Tibial artery (tissue), 4 donors: ENCODE measurements around the gene PRR14L.
A peak's percentile ranks its signal among the peaks of the same experiment; 100 is the strongest.

Experiments
- DNase-seq, 2 donors: peaks; one replicate each; pipeline ENCODE4 v3.0.0-alpha.2; 2019
- H3K27ac ChIP-seq, 2 donors: fragments of 200-600 bp; sonication (generic) in 1 of 2; 1 replicate in 1 of 2; 2 replicates in 1 of 2; pipeline ENCODE4 v1.5.1; 2018 to 2019; ENCODE audit warnings: mild to moderate bottlenecking in 1 of 2
- H3K27me3 ChIP-seq, 2 donors: fragments of 200-600 bp; sonication (generic) in 1 of 2; one replicate each; pipeline versions ENCODE4 v1.5.1 to v1.6.0; 2016 to 2019
- H3K36me3 ChIP-seq, 3 donors: fragments of 200-600 bp; sonication (generic) in 2 of 3; one replicate each; pipeline ENCODE4 v1.5.1; 2016 to 2019; ENCODE audit warnings: mild to moderate bottlenecking in 2 of 3
- H3K4me1 ChIP-seq, 4 donors: fragments of 200-600 bp; sonication (generic) in 2 of 4; 1 replicate in 3 of 4; 2 replicates in 1 of 4; pipeline ENCODE4 v1.5.1; 2016 to 2019
- H3K4me3 ChIP-seq, 2 donors: fragments of 200-600 bp; sonication (generic) in 1 of 2; 1 replicate in 1 of 2; 2 replicates in 1 of 2; pipeline ENCODE4 v1.5.1; 2018 to 2019; ENCODE audit warnings: mild to moderate bottlenecking in 2 of 2
- H3K9me3 ChIP-seq, 3 donors: fragments of 200-600 bp; sonication (generic) in 1 of 3; one replicate each; pipeline ENCODE4 v1.5.1; 2016 to 2019
- intact Hi-C: fragments of 100-400 bp; cut with DNase I; formaldehyde crosslinking; loops from one replicate; pipeline ENCODE4 v1.15.0; 2023; ENCODE audit warnings: low total_unique reads
- TF ChIP-seq, protein P1 (sequence below), 2 experiments: fragments of 200-600 bp in 1 of 2; fragments of 450-650 bp in 1 of 2; IDR thresholded peaks; one replicate each; pipeline ENCODE4 v1.5.1; 2017 to 2019; ENCODE audit warnings: antibody characterized with exemption in 2 of 2, mild to moderate bottlenecking in 1 of 2, moderate library complexity in 1 of 2

The PRR14L gene

DNA sequence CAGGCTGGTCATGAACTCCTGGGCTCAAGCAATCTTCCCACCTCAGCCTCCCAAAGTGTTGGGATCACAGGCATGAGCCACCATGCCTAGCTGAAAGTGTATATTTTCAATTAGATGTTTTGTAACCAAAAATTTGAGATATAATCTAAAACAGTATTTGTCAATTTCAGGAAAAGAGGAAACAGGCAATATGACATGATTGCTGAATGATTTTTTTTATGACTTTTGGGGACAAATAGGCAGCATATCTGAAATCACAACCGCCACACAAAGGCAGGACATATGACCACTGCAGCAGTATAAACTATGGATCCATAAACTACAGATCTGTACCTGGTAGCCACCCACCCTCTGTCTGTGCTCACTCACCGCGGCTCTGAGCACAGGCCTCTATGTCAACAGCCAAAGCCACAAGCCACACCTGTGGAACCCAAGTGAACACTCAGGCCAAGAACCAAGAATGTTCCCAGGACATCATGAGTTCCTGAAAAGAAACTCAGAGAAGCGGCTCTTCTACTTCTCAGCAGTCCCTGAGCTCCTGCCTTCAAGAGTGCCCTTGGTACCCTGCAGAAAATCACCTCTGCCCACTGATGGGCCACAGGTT lies 110.4 kb downstream of the PRR14L start:
- H3K4me3 ChIP-seq = no peak overlapping the region
- no peak overlapping the region for H3K27ac ChIP-seq
- no peaks in the 10 kb centered on the region for H3K9me3 ChIP-seq
- H3K36me3 ChIP-seq = peaks cover 0 to 11% (median 0%) of the 10 kb centered on the region in 3 donors
- peaks cover 0 to 19% (median 4%) of the 10 kb centered on the region in 4 donors for H3K4me1 ChIP-seq
- no peak for DNase-seq
- TF ChIP-seq, protein P1, sequence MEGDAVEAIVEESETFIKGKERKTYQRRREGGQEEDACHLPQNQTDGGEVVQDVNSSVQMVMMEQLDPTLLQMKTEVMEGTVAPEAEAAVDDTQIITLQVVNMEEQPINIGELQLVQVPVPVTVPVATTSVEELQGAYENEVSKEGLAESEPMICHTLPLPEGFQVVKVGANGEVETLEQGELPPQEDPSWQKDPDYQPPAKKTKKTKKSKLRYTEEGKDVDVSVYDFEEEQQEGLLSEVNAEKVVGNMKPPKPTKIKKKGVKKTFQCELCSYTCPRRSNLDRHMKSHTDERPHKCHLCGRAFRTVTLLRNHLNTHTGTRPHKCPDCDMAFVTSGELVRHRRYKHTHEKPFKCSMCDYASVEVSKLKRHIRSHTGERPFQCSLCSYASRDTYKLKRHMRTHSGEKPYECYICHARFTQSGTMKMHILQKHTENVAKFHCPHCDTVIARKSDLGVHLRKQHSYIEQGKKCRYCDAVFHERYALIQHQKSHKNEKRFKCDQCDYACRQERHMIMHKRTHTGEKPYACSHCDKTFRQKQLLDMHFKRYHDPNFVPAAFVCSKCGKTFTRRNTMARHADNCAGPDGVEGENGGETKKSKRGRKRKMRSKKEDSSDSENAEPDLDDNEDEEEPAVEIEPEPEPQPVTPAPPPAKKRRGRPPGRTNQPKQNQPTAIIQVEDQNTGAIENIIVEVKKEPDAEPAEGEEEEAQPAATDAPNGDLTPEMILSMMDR (IDR thresholded peaks at IDR 0.05) = no peak
- no peaks in the 10 kb centered on the region for H3K27me3 ChIP-seq
- intact Hi-C loops = no loop called here

DNA sequence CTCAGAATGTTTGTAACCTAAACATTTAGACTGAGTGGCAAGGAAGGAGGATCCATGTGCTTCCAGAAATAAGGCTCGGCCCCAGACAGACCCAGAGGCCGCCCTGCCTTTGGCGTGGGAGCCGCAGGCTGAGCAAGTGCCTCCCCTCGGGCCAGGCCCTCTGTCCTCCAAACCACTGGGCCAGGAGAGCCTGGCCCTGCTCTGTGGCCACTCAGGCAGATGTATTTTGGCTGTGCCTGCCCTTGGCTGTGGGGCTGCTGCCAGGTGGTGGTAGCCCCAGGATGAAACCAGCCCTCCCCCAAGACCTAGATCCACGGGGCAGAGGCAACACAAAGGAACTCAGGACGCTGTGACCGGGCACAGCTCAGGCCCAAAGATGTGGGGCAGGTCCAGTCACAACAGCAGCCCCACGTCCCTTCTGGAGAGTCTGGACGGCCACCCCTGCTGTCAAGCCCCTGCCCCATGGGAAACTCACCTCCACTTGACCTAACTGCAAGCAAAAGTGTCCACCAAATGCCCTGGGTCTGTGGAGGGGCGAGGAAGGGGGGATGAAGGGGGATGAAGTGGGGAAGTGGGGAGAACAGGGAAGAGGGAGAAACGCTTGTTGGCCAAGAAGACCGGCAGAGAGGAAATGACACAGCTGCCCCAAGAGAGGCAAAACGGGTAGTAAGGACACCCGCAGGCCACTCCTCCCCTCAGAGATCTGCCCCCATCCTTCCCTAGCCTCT lies 111.9 kb downstream of the PRR14L start:
- Histone ChIP-seq H3K9me3 (no peaks in the 10 kb centered on the region), H3K36me3 (peaks cover 0 to 11% (median 0%) of the 10 kb centered on the region in 3 donors), H3K27me3 (no peaks in the 10 kb centered on the region), H3K27ac (peak overlapping the region; percentile 20 to 50), H3K4me3 (peak overlapping the region; percentile 5 to 26), H3K4me1 (peaks cover 0 to 23% (median 6%) of the 10 kb centered on the region in 4 donors)
- intact Hi-C loops = no loop called here
- peak in 1 of 2 donors; percentile 51 for DNase-seq
- TF ChIP-seq, protein P1 (IDR thresholded peaks at IDR 0.05) = no peak

GRCh38 chr22:31637447-31637890 lies 112.5 kb downstream of the PRR14L start:
- Histone ChIP-seq H3K27me3 (no peaks in the 10 kb centered on the region), H3K9me3 (no peaks in the 10 kb centered on the region), H3K4me1 (peaks cover 0 to 23% (median 6%) of the 10 kb centered on the region in 4 donors), H3K36me3 (peaks cover 0 to 5% (median 0%) of the 10 kb centered on the region in 3 donors), H3K27ac (peak overlapping the region; percentile 20 to 50), H3K4me3 (peak overlapping the region; percentile 5 to 26)
- intact Hi-C loops = no loop called here
- TF ChIP-seq, protein P1 (IDR thresholded peaks at IDR 0.05) = no peak
- DNase-seq = peak in 1 of 2 donors; percentile 58

DNA sequence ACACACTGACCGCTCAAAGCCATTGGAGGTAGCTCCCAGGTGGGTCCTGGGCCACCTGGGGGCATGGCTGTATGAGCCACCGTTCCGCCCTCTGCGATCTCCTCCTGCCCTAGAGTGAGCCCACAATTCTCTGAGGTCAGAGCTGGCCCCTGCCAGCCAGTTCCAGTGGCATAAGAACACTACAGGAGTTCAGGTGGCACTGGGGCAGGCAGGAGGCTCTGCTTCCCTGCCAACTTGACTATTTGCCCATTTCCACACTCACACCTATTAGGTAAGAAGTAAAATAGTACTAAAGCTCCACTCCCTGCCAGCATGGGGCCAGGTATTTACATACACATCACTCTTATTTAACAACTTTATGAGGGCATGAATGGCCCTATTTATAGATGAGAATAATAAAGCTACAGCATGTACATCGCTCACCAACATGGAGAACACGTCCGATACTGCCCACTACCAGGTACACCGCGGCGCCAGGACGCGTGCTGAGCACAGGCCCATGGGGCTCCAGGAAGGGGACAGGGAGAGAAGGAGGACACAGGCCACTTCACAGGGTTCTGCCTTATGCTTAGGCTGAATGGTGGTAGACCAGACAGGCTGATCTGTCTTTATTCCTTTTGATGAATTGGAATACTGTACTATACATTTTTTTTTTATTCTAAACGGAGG lies 114.2 kb downstream of the PRR14L start:
- Histone ChIP-seq H3K27me3 (no peaks in the 10 kb centered on the region), H3K4me3 (no peak overlapping the region), H3K27ac (no peak overlapping the region), H3K4me1 (peaks cover 3 to 33% (median 14%) of the 10 kb centered on the region in 4 donors), H3K36me3 (no peaks in the 10 kb centered on the region), H3K9me3 (no peaks in the 10 kb centered on the region)
- TF ChIP-seq, protein P1 (IDR thresholded peaks at IDR 0.05) = no peak
- DNase-seq = no peak
- intact Hi-C loops = no loop called here

DNA sequence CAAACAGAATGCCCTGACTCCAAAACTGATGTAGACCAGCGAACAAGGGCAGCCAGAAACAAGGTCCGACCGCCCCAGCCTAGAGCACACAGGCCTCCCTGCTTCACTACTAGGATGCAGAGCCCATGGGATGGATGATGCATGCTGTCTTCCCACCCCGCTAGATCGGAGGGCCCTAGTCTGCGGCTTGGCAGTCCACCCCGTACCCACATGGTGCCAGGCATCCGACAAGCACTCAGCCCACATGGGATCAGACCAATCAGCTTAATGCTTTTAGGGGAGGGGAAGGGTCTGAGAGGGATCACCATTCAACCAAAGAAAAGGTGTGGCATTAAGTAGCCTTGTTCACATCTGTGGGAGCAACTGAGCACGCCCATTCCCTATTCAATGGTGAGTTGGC lies 118.5 kb downstream of the PRR14L start:
- DNase-seq = no peak
- H3K4me3 ChIP-seq = peak overlapping the region; percentile 60 to 94

More for the DNA sequence above, 118.5 kb downstream of the PRR14L start:
- peaks cover 5 to 50% (median 31%) of the 10 kb centered on the region in 4 donors for H3K4me1 ChIP-seq
- no peaks in the 10 kb centered on the region for H3K27me3 ChIP-seq
- TF ChIP-seq, protein P1 (IDR thresholded peaks at IDR 0.05) = no peak
- intact Hi-C loops = loop anchor here (5.0 kb wide), 1 partner anchor 69 kb away; no protein-coding TSS in a partner anchor
- no peaks in the 10 kb centered on the region for H3K9me3 ChIP-seq
- no peaks in the 10 kb centered on the region for H3K36me3 ChIP-seq
- H3K27ac ChIP-seq = peak overlapping the region; percentile 71 to 87
